GM23338 (cell line): ENCODE data around the gene ENOX2. TPM values are rescaled to one million over a fixed set of nuclear protein-coding genes. Genes with fewer than 3 reads are reported as not detected.

Source experiments
- ATAC-seq: fragments of 200-7000 bp; cut with Tn5 transposase; 3 replicates; pipeline ENCODE4 v1.9.1; 2020
- DNase-seq: peaks from one replicate; pipeline ENCODE4 v3.0.0-alpha.2; 2015; ENCODE audit warnings: low spot score
- H2AFZ ChIP-seq: fragments of 200-600 bp; sonication (generic); 2 replicates; pipeline ENCODE4 v1.8.0; 2016; ENCODE audit warnings: antibody characterized with exemption, mild to moderate bottlenecking, moderate library complexity
- H3F3A ChIP-seq: fragments of 200-600 bp; sonication (generic); replicated peaks from 2 replicates; pipeline ENCODE4 v1.8.0; 2017; ENCODE audit warnings: antibody characterized with exemption, mixed run types, low read depth
- H3K27ac ChIP-seq: fragments of 200-600 bp; sonication (generic); 2 replicates; pipeline ENCODE4 v1.6.1; 2016; ENCODE audit warnings: low read depth
- H3K27me3 ChIP-seq: fragments of 200-600 bp; sonication (generic); 2 replicates; pipeline ENCODE4 v1.8.0; 2016; ENCODE audit warnings: mild to moderate bottlenecking, mixed run types, moderate library complexity; ENCODE audit not compliant: insufficient read depth
- H3K36me3 ChIP-seq: fragments of 200-600 bp; sonication (generic); 2 replicates; pipeline ENCODE4 v1.8.0; 2016; ENCODE audit warnings: mild to moderate bottlenecking; ENCODE audit not compliant: insufficient read depth
- H3K4me1 ChIP-seq: fragments of 200-600 bp; sonication (generic); 2 replicates; pipeline ENCODE4 v1.8.0; 2016; ENCODE audit warnings: mild to moderate bottlenecking, moderate library complexity; ENCODE audit not compliant: insufficient read depth
- H3K4me2 ChIP-seq: fragments of 200-600 bp; sonication (generic); 2 replicates; pipeline ENCODE4 v1.7.1; 2017; ENCODE audit warnings: mixed run types
- H3K4me3 ChIP-seq: fragments of 200-600 bp; sonication (generic); 2 replicates; pipeline ENCODE4 v1.6.1; 2016; ENCODE audit warnings: mixed run types
- H3K79me2 ChIP-seq: fragments of 200-600 bp; sonication (generic); replicated peaks from 2 replicates; pipeline ENCODE4 v1.8.0; 2017; ENCODE audit warnings: mild to moderate bottlenecking; ENCODE audit not compliant: insufficient read depth
- H3K9me2 ChIP-seq: fragments of 200-600 bp; sonication (generic); 2 replicates; pipeline ENCODE4 v1.8.0; 2017; ENCODE audit not compliant: insufficient read depth
- H4K20me1 ChIP-seq: fragments of 200-600 bp; sonication (generic); replicated peaks from 2 replicates; pipeline ENCODE4 v1.8.0; 2017; ENCODE audit warnings: mild to moderate bottlenecking; ENCODE audit not compliant: insufficient read depth
- H3K27ac Mint-ChIP-seq: 2 replicates; pipeline ENCODE4 v1.8.0; 2020; ENCODE audit warnings: inconsistent platforms, mild to moderate bottlenecking, moderate library complexity, mixed read lengths
- H3K27me3 Mint-ChIP-seq: 3 replicates; pipeline ENCODE4 v1.8.0; 2022; ENCODE audit warnings: low read depth, mild to moderate bottlenecking, moderate library complexity, mixed read lengths, inconsistent platforms; ENCODE audit not compliant: insufficient read depth, poor library complexity
- H3K36me3 Mint-ChIP-seq: 3 replicates; pipeline ENCODE4 v1.8.0; 2021; ENCODE audit warnings: low read depth, mild to moderate bottlenecking, inconsistent platforms, moderate library complexity, mixed read lengths
- H3K4me1 Mint-ChIP-seq: 3 replicates; pipeline ENCODE4 v1.8.0; 2020; ENCODE audit warnings: mild to moderate bottlenecking, inconsistent platforms, mixed read lengths
- H3K4me3 Mint-ChIP-seq: 3 replicates; pipeline ENCODE4 v1.8.0; 2021; ENCODE audit warnings: moderate library complexity, mild to moderate bottlenecking, inconsistent platforms, mixed read lengths
- H3K9me3 Mint-ChIP-seq: 3 replicates; pipeline ENCODE4 v1.8.0; 2020; ENCODE audit warnings: moderate library complexity, mild to moderate bottlenecking, inconsistent platforms, mixed read lengths
- CREB1 ChIP-seq: fragments of 250-450 bp; sonication (Bioruptor Pico); IDR thresholded peaks from 2 replicates; pipeline ENCODE4 v1.5.0; 2020; ENCODE audit warnings: low read depth, mild to moderate bottlenecking, moderate library complexity
- CTCF ChIP-seq, 2 experiments: fragments of 200-600 bp in 1 of 2; sonication (generic) in 1 of 2; conservative IDR thresholded peaks; 2 replicates each; pipeline versions ENCODE4 v1.5.1 to v1.6.1; 2016 to 2017; ENCODE audit warnings: antibody characterized with exemption in 2 of 2, low read depth in 2 of 2, mild to moderate bottlenecking in 2 of 2, moderate library complexity in 1 of 2
- EZH2 ChIP-seq: fragments of 200-600 bp; sonication (generic); IDR thresholded peaks from one replicate; pipeline ENCODE4 v1.8.0; 2017; ENCODE audit warnings: antibody characterized with exemption, mild to moderate bottlenecking, low read depth; ENCODE audit not compliant: unreplicated experiment
- JUNB ChIP-seq: IDR thresholded peaks from one replicate; pipeline ENCODE4 v1.6.1; 2016; ENCODE audit warnings: antibody characterized with exemption; ENCODE audit not compliant: unreplicated experiment
- NANOG ChIP-seq: IDR thresholded peaks from 2 replicates; pipeline ENCODE4 v1.6.1; 2016; ENCODE audit warnings: antibody characterized with exemption, borderline replicate concordance
- STAT1 ChIP-seq: IDR thresholded peaks from one replicate; pipeline ENCODE4 v1.6.1; 2016; ENCODE audit warnings: antibody characterized with exemption; ENCODE audit not compliant: unreplicated experiment
- ZNF331 ChIP-seq: fragments of 250-450 bp; sonication (Bioruptor Pico); IDR thresholded peaks from 2 replicates; pipeline ENCODE4 v1.5.0; 2020; ENCODE audit warnings: low read depth, mild to moderate bottlenecking, moderate library complexity
- polyA plus RNA-seq: library from polyadenylated mRNA; unstranded; fragments of >200 nt; fragmentation: Nextera tagmentation; extraction: Ambion mirVana; gene quantifications from 2 replicates; pipeline ENCODE4 v1.2.1, GENCODE V29; 2016
- total RNA-seq: library from RNA; depleted of rRNA; stranded (reverse); fragments of >200 nt; shearing (Covaris generic); gene quantifications from 2 replicates; pipeline ENCODE4 v1.2.3, GENCODE V29; 2014
- TF ChIP-seq, protein P1 (sequence below): fragments of 250-450 bp; sonication (Bioruptor Pico); IDR thresholded peaks from 2 replicates; pipeline ENCODE4 v1.5.0; 2020; ENCODE audit warnings: mild to moderate bottlenecking, moderate library complexity

ENOX2 gene
- total and polyA plus RNA-seq, 2 experiments from 2014 or later, result 9.6 to 11.2 TPM

DNA sequence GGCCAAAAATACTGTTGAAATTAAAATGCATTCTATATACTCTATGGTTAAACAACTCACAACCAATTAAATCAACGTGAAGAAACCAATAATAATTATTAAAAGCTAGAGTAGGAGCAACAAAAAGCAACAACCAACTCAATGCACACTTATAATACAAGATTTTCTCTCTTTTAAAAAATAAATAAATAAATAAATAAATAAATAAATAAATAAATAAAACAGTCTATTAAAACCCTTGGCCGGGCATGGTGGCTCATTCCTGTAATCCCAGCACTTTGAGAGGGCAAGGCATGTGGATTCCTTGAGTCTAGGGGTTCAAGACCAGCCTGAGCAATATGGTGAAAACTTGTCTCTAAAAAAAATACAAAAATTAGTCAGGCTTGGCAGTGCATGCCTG lies 62.7 kb downstream of the ENOX2 start:
- H3K27me3 ChIP-seq, result no peaks in the 10 kb centered on the region
- H3K4me3 ChIP-seq, result no peak overlapping the region
- peaks cover 5% of the 10 kb centered on the region; the same call in 1 of the 2 replicates for H3K4me1 ChIP-seq
- TF ChIP-seq CTCF (conservative IDR thresholded peaks at IDR 0.05; ENCODE audit: low read depth in 2 of 2) (no peak), EZH2 (no peak), NANOG (no peak), STAT1 (no peak), ZNF331 (CRISPR knock-in tag) (no peak), CREB1 (CRISPR knock-in tag) (no peak), JUNB (no peak)
- TF ChIP-seq, protein P1, sequence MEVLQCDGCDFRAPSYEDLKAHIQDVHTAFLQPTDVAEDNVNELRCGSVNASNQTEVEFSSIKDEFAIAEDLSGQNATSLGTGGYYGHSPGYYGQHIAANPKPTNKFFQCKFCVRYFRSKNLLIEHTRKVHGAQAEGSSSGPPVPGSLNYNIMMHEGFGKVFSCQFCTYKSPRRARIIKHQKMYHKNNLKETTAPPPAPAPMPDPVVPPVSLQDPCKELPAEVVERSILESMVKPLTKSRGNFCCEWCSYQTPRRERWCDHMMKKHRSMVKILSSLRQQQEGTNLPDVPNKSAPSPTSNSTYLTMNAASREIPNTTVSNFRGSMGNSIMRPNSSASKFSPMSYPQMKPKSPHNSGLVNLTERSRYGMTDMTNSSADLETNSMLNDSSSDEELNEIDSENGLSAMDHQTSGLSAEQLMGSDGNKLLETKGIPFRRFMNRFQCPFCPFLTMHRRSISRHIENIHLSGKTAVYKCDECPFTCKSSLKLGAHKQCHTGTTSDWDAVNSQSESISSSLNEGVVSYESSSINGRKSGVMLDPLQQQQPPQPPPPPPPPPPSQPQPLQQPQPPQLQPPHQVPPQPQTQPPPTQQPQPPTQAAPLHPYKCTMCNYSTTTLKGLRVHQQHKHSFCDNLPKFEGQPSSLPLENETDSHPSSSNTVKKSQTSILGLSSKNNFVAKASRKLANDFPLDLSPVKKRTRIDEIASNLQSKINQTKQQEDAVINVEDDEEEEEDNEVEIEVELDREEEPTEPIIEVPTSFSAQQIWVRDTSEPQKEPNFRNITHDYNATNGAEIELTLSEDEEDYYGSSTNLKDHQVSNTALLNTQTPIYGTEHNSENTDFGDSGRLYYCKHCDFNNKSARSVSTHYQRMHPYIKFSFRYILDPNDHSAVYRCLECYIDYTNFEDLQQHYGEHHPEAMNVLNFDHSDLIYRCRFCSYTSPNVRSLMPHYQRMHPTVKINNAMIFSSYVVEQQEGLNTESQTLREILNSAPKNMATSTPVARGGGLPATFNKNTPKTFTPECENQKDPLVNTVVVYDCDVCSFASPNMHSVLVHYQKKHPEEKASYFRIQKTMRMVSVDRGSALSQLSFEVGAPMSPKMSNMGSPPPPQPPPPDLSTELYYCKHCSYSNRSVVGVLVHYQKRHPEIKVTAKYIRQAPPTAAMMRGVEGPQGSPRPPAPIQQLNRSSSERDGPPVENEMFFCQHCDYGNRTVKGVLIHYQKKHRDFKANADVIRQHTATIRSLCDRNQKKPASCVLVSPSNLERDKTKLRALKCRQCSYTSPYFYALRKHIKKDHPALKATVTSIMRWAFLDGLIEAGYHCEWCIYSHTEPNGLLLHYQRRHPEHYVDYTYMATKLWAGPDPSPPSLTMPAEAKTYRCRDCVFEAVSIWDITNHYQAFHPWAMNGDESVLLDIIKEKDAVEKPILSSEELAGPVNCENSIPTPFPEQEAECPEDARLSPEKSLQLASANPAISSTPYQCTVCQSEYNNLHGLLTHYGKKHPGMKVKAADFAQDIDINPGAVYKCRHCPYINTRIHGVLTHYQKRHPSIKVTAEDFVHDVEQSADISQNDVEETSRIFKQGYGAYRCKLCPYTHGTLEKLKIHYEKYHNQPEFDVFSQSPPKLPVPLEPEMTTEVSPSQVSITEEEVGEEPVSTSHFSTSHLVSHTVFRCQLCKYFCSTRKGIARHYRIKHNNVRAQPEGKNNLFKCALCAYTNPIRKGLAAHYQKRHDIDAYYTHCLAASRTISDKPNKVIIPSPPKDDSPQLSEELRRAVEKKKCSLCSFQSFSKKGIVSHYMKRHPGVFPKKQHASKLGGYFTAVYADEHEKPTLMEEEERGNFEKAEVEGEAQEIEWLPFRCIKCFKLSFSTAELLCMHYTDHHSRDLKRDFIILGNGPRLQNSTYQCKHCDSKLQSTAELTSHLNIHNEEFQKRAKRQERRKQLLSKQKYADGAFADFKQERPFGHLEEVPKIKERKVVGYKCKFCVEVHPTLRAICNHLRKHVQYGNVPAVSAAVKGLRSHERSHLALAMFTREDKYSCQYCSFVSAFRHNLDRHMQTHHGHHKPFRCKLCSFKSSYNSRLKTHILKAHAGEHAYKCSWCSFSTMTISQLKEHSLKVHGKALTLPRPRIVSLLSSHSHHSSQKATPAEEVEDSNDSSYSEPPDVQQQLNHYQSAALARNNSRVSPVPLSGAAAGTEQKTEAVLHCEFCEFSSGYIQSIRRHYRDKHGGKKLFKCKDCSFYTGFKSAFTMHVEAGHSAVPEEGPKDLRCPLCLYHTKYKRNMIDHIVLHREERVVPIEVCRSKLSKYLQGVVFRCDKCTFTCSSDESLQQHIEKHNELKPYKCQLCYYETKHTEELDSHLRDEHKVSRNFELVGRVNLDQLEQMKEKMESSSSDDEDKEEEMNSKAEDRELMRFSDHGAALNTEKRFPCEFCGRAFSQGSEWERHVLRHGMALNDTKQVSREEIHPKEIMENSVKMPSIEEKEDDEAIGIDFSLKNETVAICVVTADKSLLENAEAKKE (CRISPR knock-in tag), result no peak
- H4K20me1 ChIP-seq, result no peaks in the 10 kb centered on the region
- Mint-ChIP-seq H3K4me1 (peaks cover 17% of the 10 kb centered on the region), H3K27ac (no peak overlapping the region), H3K4me3 (no peak overlapping the region), H3K36me3 (no peaks in the 10 kb centered on the region), H3K27me3 (peaks cover 3% of the 10 kb centered on the region), H3K9me3 (no peaks in the 10 kb centered on the region)
- no peak for ATAC-seq
- no peak overlapping the region for H3K4me2 ChIP-seq
- H3K9me2 ChIP-seq, result no peaks in the 10 kb centered on the region
- H2AFZ ChIP-seq, result no peak overlapping the region
- no peaks in the 10 kb centered on the region for H3K36me3 ChIP-seq
- H3K79me2 ChIP-seq, result no peaks in the 10 kb centered on the region
- DNase-seq, result no peak
- no peak overlapping the region for H3K27ac ChIP-seq
- H3F3A ChIP-seq, result no peaks in the 10 kb centered on the region
